Lower lobe of right lung (tissue), 2 donors: ENCODE measurements around the gene RHBDL1. TPM values are rescaled to one million over a fixed set of nuclear protein-coding genes. Genes with fewer than 3 reads are reported as not detected.

Source experiments
- ATAC-seq, 2 donors: fragments of 200-7000 bp; cut with Tn5 transposase; one replicate each; pipeline ENCODE4 v1.9.1; 2020 to 2022; ENCODE audit warnings: mild to moderate bottlenecking in 2 of 2, moderate library complexity in 2 of 2
- DNase-seq: peaks from one replicate; pipeline ENCODE4 v3.0.0-alpha.2; 2020
- H3K27ac ChIP-seq: fragments of 200-600 bp; one replicate; pipeline ENCODE4 v1.8.0; 2022
- H3K27me3 ChIP-seq: fragments of 200-600 bp; one replicate; pipeline ENCODE4 v1.8.0; 2022; ENCODE audit warnings: low read depth
- H3K36me3 ChIP-seq: fragments of 200-600 bp; one replicate; pipeline ENCODE4 v1.8.0; 2022; ENCODE audit warnings: mild to moderate bottlenecking
- H3K4me1 ChIP-seq: fragments of 200-600 bp; one replicate; pipeline ENCODE4 v1.8.0; 2022
- H3K4me3 ChIP-seq: fragments of 200-600 bp; one replicate; pipeline ENCODE4 v1.8.0; 2022; ENCODE audit warnings: mild to moderate bottlenecking
- H3K9me3 ChIP-seq: fragments of 200-600 bp; one replicate; pipeline ENCODE4 v1.8.0; 2022
- intact Hi-C: fragments of 100-400 bp; cut with DNase I; formaldehyde crosslinking; loops from one replicate; pipeline ENCODE4 v1.11.0; 2022
- total RNA-seq: library from RNA; stranded (reverse); fragmentation: NEBNext Ultra II Directional; extraction: Animal tissue kit (Norgen Biotek cat#: 25700); gene quantifications from one replicate; pipeline ENCODE4 v1.2.1, GENCODE V29; 2021
- TF ChIP-seq, protein P1 (sequence below): fragments of 200-600 bp; IDR thresholded peaks from one replicate; pipeline ENCODE4 v1.8.0; 2022; ENCODE audit warnings: antibody characterized with exemption, mild to moderate bottlenecking
- donor health status: DM: no; HTN: yes; CAD: no; lungs with severe emphysema.

The RHBDL1 gene
- total RNA-seq, 1 donor from 2014 or later: 2.0 TPM

DNA sequence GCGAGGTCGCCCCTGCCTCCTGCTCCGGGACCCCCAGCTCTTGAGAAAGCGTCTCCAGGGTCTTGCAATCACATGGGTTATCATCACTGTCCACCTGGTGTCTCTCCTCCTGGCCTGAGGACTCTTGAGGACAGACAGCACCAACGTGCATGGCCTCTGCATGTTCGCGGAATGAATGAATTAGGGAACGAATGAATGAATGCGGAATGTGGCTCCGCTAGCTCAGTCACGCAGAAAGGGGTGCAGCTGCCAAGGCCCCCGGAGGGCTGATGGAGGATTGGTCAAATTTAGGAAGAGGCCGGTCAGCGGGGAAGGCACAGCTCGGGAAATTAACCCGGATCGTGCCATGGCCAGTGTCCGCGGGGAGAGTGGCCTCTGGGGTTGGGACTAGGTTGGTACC is 26.9 kb downstream of the RHBDL1 start:
- no peak for ATAC-seq
- TF ChIP-seq, protein P1, sequence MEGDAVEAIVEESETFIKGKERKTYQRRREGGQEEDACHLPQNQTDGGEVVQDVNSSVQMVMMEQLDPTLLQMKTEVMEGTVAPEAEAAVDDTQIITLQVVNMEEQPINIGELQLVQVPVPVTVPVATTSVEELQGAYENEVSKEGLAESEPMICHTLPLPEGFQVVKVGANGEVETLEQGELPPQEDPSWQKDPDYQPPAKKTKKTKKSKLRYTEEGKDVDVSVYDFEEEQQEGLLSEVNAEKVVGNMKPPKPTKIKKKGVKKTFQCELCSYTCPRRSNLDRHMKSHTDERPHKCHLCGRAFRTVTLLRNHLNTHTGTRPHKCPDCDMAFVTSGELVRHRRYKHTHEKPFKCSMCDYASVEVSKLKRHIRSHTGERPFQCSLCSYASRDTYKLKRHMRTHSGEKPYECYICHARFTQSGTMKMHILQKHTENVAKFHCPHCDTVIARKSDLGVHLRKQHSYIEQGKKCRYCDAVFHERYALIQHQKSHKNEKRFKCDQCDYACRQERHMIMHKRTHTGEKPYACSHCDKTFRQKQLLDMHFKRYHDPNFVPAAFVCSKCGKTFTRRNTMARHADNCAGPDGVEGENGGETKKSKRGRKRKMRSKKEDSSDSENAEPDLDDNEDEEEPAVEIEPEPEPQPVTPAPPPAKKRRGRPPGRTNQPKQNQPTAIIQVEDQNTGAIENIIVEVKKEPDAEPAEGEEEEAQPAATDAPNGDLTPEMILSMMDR: no peak
- Histone ChIP-seq H3K9me3 (no peaks in the 10 kb centered on the region), H3K27ac (no peak overlapping the region), H3K36me3 (no peaks in the 10 kb centered on the region), H3K4me3 (no peak overlapping the region), H3K4me1 (peaks cover 11% of the 10 kb centered on the region), H3K27me3 (peaks cover 84% of the 10 kb centered on the region)
- DNase-seq: no peak
- intact Hi-C loops: no loop called here

DNA sequence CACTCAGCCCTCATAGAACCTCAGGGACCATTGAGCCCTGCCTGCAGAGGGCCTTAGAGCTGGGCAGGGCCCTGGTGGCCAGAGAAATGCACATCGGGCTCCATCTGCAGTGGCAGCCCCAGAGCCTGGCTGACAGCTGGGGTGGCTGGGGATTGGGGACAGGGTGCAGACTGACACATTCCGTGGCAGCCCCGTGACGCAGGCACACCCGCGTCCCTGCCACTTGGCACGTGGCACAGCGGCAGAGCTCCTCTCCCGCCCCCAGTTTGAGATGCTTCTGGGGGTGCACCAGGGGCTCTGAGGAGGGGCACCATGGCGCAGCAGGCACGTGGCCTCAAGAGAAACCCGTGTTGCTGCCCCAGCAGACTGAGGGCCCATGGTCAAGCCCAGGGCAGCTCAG is 27.9 kb downstream of the RHBDL1 start:
- peaks cover 88% of the 10 kb centered on the region for H3K27me3 ChIP-seq
- H3K27ac ChIP-seq: no peak overlapping the region
- H3K9me3 ChIP-seq: no peaks in the 10 kb centered on the region
- intact Hi-C loops: no loop called here
- TF ChIP-seq, protein P1: no peak
- no peak overlapping the region for H3K4me3 ChIP-seq
- no peaks in the 10 kb centered on the region for H3K36me3 ChIP-seq
- no peak for ATAC-seq
- DNase-seq: no peak
- H3K4me1 ChIP-seq: peaks cover 11% of the 10 kb centered on the region

DNA sequence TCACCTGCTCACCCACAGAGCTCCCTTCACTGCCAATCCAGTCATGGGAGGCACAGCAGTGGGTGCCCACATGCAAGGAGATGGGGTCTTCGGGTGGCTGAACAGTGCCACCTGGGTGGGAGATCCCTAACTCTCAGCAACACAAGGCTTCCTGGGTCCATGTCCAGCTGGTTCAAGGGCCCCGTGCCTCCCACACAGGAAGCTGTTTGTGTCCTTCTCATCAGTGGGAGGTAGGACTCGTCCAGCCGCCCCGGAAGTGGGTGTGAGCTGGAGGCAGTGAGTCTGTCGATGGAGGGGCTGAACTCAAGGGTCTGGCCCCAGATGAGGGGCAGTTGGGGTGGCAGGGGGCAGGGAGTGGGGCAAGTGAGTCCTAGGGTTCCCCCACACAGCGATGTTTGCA is 28.6 kb downstream of the RHBDL1 start:
- ATAC-seq: no peak
- intact Hi-C loops: no loop called here
- Histone ChIP-seq H3K36me3 (no peaks in the 10 kb centered on the region), H3K9me3 (no peaks in the 10 kb centered on the region), H3K4me3 (no peak overlapping the region), H3K27ac (no peak overlapping the region), H3K27me3 (peaks cover 91% of the 10 kb centered on the region), H3K4me1 (peaks cover 11% of the 10 kb centered on the region)
- DNase-seq: no peak
- TF ChIP-seq, protein P1: no peak

DNA sequence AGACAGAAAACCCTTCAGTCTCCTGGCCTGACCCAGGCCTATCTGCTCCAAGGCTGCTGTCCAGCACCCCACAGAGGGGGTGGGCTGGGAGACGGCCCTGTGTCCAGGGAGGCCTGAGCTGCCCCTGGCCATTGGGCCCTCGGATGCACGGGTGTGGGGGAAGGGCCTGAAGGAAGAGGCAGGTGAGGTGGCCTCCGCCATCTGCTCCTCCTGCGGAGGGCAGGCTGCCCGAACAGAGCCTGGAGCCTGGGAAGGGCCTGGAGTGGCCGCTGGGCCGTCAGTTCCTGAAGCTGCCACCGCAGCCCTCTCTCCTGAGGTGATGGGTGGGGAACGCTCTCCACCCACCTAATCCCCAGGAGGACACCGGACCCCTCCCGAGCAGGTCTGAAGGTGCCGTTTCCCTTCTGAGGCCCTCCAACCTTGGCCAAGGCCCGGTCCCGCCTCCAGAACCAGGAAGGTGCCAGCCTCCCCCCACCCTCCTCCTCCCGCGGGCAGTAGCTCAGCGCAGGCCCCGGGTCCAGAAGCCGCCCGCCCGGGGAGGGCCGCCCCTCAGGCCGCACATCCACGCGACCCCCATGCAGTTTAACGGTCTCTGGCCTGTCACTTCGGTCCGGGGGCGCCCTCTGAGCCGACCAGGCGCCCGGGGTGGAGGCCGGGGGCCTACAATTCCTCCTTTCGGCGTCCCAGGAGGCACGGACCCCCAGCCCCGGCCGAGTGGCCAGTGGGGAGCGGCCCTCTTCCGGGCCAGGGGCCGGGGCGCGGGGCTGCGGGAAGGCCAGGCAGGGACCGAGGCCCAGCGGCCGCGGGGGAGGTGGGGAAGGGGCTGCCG is 29.3 kb downstream of the RHBDL1 start:
- ATAC-seq: no peak
- TF ChIP-seq, protein P1: no peak
- intact Hi-C loops: no loop called here
- no peak overlapping the region for H3K27ac ChIP-seq
- H3K9me3 ChIP-seq: no peaks in the 10 kb centered on the region
- H3K27me3 ChIP-seq: peaks cover 91% of the 10 kb centered on the region
- H3K36me3 ChIP-seq: no peaks in the 10 kb centered on the region
- peaks cover 11% of the 10 kb centered on the region for H3K4me1 ChIP-seq
- no peak for DNase-seq
- no peak overlapping the region for H3K4me3 ChIP-seq

DNA sequence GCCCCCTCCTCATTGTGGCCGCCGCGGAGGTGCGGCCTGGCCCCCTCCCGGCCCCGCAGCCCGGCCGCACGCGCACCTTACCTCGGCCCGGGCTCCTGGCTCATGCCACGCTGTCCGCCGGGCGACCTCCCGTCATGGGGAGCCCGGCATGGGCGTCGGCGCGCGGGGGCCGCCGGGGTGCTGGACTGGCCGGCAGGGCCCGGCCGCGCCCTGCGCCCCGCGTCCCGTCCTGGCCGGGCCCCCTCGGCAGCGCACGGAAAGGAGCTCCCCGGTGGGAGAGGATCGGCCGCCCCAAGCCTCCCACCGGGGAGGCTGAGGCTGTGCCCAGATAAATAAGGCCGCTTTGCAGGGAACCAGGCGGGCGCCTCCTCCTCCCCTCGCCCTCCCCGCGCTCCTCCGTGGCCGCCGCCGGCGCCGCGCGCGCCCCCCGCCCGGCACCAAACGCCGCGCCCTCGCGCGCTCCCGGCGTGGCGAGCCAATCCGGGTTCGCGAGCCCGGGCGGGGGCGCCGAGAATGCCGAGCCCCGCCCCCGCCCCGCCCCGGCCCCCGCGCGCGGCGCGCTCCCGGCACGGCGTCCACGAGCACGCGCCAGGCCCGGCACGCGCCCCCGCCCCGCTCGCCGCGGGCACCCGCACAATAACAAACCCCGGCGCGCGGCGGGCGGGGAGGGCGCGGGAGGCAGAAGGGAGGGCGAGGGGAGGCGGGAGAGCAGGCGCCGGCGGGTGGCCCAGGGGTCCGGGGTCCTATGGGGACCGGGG is 30.1 kb downstream of the RHBDL1 start, which contains the start of gene FBXL16:
Gene FBXL16, minus strand, starts transcription at position 371 of the 758 bp plus-strand sequence. CDS start 8,396 bp downstream, outside the sequence.
- Histone ChIP-seq H3K27ac (no peak within 1 kb of the TSS), H3K36me3 (no peaks in the 10 kb centered on the region), H3K4me1 (peaks cover 11% of the 10 kb centered on the region), H3K27me3 (peaks cover 91% of the 10 kb centered on the region), H3K9me3 (no peaks in the 10 kb centered on the region), H3K4me3 (no peak within 1 kb of the TSS)
- ATAC-seq (no peak), DNase-seq (no peak)
- TF ChIP-seq, protein P1: no peak
- intact Hi-C loops: no loop called here
